Muscle layer of colon (tissue), 2 donors: ENCODE data around the gene CAPZB.
A peak's percentile ranks its signal among the peaks of the same experiment; 100 is the strongest.

Experiments
- H3K27ac ChIP-seq: one replicate; pipeline ENCODE4 v1.7.0; 2013; ENCODE audit warnings: low read depth, mild to moderate bottlenecking, low read length, moderate library complexity
- H3K27me3 ChIP-seq, 2 donors: one replicate each; pipeline ENCODE4 v1.7.0; 2013; ENCODE audit warnings: low read length in 2 of 2, mild to moderate bottlenecking in 2 of 2; ENCODE audit not compliant: insufficient read depth in 2 of 2, control insufficient read depth in 1 of 2
- H3K36me3 ChIP-seq: one replicate; pipeline ENCODE4 v1.7.0; 2013; ENCODE audit warnings: mild to moderate bottlenecking, low read length; ENCODE audit not compliant: insufficient read depth
- H3K4me1 ChIP-seq: one replicate; pipeline ENCODE4 v1.7.0; 2013; ENCODE audit warnings: mild to moderate bottlenecking, low read length; ENCODE audit not compliant: insufficient read depth
- H3K4me3 ChIP-seq, 2 donors: one replicate each; pipeline ENCODE4 v1.7.0; 2013; ENCODE audit warnings: low read length in 2 of 2, low read depth in 1 of 2, mild to moderate bottlenecking in 1 of 2, moderate library complexity in 1 of 2
- H3K9ac ChIP-seq: one replicate; pipeline ENCODE4 v1.7.0; 2013; ENCODE audit warnings: low read length
- H3K9me3 ChIP-seq: one replicate; pipeline ENCODE4 v1.7.0; 2013; ENCODE audit warnings: mild to moderate bottlenecking, low read length
- donor health status: abdominal sarcoma.
- donor health status: Adenocarcinoma of cecum.

The CAPZB gene

GRCh38 chr1:19409477-19410341 lies 75.6 kb downstream of the CAPZB start:
- Histone ChIP-seq H3K27ac (no peak overlapping the region), H3K36me3 (peaks cover 25% of the 10 kb centered on the region), H3K4me3 (no peak overlapping the region), H3K9ac (no peak overlapping the region), H3K27me3 (no peaks in the 10 kb centered on the region), H3K9me3 (no peaks in the 10 kb centered on the region), H3K4me1 (peaks cover 84% of the 10 kb centered on the region)

GRCh38 chr1:19407494-19408096 lies 77.7 kb downstream of the CAPZB start:
- Histone ChIP-seq H3K4me3 (no peak overlapping the region), H3K27ac (peak overlapping the region; percentile 27)

DNA sequence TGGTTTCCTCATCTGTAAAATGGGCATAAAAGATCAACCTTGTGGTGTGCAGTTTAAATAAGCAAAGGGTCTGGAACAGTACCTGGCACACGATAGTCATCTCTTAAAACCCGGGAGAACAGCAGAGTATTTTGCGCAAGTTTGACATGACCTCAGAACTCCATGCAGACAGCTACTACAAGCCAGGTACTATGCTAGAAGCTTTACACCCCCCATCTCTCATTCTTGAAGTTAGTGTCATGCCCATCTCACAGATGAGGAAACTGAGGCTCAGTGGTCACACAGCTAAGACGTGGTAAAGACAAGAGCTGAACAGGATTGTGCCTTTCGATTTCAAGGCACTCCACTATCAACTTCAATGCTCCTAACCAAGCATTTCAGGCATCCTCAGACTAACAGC lies 78.7 kb downstream of the CAPZB start:
- Histone ChIP-seq H3K4me3 (no peak overlapping the region), H3K27me3 (no peaks in the 10 kb centered on the region), H3K4me1 (peaks cover 80% of the 10 kb centered on the region), H3K27ac (no peak overlapping the region), H3K9ac (no peak overlapping the region), H3K36me3 (peaks cover 25% of the 10 kb centered on the region), H3K9me3 (no peaks in the 10 kb centered on the region)

More at GRCh38 chr1:19407494-19408096, 77.7 kb downstream of the CAPZB start:
- Histone ChIP-seq H3K36me3 (peaks cover 25% of the 10 kb centered on the region), H3K9ac (no peak overlapping the region), H3K27me3 (no peaks in the 10 kb centered on the region), H3K9me3 (no peaks in the 10 kb centered on the region), H3K4me1 (peaks cover 80% of the 10 kb centered on the region)

GRCh38 chr1:19405761-19406487 lies 79.4 kb downstream of the CAPZB start:
- Histone ChIP-seq H3K4me1 (peaks cover 83% of the 10 kb centered on the region), H3K27me3 (no peaks in the 10 kb centered on the region), H3K9ac (no peak overlapping the region), H3K27ac (peak overlapping the region; percentile 78), H3K36me3 (peaks cover 25% of the 10 kb centered on the region), H3K9me3 (no peaks in the 10 kb centered on the region), H3K4me3 (no peak overlapping the region)

DNA sequence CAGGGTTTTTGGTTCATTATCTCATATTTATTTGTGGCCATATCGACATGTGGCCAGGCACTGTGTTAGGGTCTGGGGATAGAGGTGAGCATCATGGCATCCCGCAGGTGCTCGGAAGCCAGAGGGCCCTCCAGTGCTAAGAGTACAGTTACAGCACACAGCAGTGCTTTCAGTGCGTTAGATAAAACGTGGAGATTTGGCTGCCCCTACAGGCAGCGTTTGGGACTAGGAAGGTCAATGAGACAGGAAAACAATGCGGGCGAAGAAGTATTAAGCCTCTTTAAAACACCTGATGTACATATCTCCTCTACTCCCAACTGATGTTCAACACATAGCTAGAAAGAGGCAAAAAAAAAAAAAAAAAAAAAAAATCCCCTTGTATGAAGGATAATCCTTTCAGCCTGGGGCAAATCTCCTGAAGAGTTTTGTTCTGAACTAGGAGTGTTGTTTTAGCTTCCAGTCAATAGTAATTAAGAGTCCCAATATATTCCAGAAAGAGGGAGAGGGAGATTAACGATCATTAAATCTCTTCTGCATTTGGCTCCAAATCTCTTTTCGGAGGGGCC lies 80.1 kb downstream of the CAPZB start:
- Histone ChIP-seq H3K9me3 (no peaks in the 10 kb centered on the region), H3K4me3 (no peak overlapping the region), H3K9ac (no peak overlapping the region), H3K27ac (peak overlapping the region; percentile 78), H3K4me1 (peaks cover 89% of the 10 kb centered on the region), H3K36me3 (peaks cover 25% of the 10 kb centered on the region), H3K27me3 (no peaks in the 10 kb centered on the region)

DNA sequence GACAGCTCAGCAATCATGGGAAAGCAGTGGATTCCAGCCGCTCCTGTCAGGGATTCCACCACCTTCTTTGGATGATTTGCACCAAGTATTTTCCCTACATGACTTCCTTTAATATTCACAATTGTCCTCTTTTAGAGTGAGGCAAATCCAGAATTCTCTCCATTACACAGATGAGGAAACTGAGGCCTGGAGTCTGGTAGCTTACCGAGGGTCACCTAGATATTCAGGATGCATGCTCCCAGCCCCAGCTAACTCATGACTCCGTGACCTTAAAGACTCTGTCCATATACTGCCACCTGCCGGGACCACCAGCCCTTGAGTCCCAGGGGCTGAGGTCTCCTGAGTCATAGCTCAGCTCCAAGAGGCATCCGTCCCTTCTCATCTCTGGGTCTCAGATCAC lies 80.6 kb downstream of the CAPZB start:
- Histone ChIP-seq H3K4me3 (no peak overlapping the region), H3K27me3 (no peaks in the 10 kb centered on the region), H3K36me3 (peaks cover 21% of the 10 kb centered on the region), H3K9ac (no peak overlapping the region), H3K4me1 (peaks cover 90% of the 10 kb centered on the region), H3K27ac (peak overlapping the region; percentile 78), H3K9me3 (no peaks in the 10 kb centered on the region)

- Histone ChIP-seq H3K36me3 (peaks cover 16% of the 10 kb centered on the region), H3K27me3 (no peaks in the 10 kb centered on the region), H3K9me3 (no peaks in the 10 kb centered on the region), H3K4me1 (peaks cover 96% of the 10 kb centered on the region), H3K27ac (no peak overlapping the region), H3K4me3 (no peak overlapping the region), H3K9ac (no peak overlapping the region)
These were observed 82.1 kb downstream of the CAPZB start for GRCh38 chr1:19403256-19403655.

- H3K27me3 ChIP-seq, result no peaks in the 10 kb centered on the region
- peaks cover 6% of the 10 kb centered on the region for H3K36me3 ChIP-seq
- peaks cover 96% of the 10 kb centered on the region for H3K4me1 ChIP-seq
- H3K4me3 ChIP-seq, result no peak overlapping the region
- H3K9ac ChIP-seq, result no peak overlapping the region
- H3K27ac ChIP-seq, result peak overlapping the region; percentile 16
- no peaks in the 10 kb centered on the region for H3K9me3 ChIP-seq
These were observed 83.1 kb downstream of the CAPZB start for GRCh38 chr1:19402031-19402813.

DNA sequence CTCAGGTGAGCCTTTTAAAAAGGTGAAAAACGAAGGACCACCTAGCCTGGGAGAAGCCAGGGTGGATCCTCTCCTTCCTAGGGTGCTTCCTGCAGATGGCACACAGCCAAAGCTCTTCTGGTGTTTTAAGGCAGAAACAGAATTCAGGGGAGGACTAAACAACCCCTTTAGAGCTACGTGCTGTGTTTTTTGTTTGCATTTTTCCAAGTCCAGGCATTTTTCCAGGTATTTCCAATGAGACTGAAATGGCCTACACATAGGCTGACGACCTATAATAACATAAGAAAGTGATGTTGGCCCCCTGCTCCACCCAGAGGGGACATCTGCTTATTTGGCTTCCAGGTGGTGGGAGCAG lies 83.8 kb downstream of the CAPZB start:
- Histone ChIP-seq H3K9ac (no peak overlapping the region), H3K27ac (peak overlapping the region; percentile 16), H3K27me3 (no peaks in the 10 kb centered on the region), H3K36me3 (peaks cover 1% of the 10 kb centered on the region), H3K4me1 (peaks cover 89% of the 10 kb centered on the region), H3K9me3 (no peaks in the 10 kb centered on the region), H3K4me3 (no peak overlapping the region)

DNA sequence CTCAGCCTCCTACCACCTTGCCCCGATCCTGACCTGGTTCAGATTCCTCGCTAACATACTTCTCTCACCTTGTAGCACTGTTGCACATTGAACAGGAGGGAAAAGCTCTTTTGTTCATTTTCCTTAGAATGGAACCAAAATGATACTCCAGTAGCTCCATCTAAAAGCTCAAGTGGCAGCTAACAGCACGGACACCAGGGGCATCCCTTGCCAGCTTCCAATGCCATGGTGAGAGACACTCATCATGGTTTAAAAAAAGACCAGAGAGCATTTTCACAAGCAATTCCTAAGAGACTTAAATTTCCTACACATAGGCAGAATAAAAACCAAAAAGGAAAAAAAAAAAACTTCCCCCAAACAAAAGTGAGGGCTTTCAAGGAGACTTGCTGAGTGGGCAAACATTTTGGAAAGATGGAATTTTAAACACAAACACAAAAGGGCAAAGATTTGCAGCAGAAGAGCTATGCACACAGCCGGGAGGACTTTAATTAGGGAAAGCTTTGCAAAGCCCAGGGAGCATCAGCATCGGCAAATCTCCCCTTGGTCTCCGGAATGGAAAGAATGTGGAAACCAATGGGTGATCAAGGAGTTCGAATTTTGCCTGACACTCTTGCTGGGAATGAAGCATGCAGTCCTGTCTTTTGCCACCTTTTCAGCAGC lies 84.3 kb downstream of the CAPZB start:
- Histone ChIP-seq H3K27me3 (no peaks in the 10 kb centered on the region), H3K4me3 (no peak overlapping the region), H3K9me3 (no peaks in the 10 kb centered on the region), H3K27ac (peak overlapping the region; percentile 16), H3K9ac (no peak overlapping the region), H3K36me3 (peaks cover under 1% of the 10 kb centered on the region), H3K4me1 (peaks cover 85% of the 10 kb centered on the region)
